Measurements from ENCODE around the gene FOXP1.

Gene FOXP1

GRCh38 chr3:71582036-71582611 lies 1.4 kb downstream of the FOXP1 start:
- TF ChIP-seq POU2F2 (IDR thresholded peaks at IDR 0.05; ENCODE audit: low read depth, low read length) (no peak), POLR2A (IDR thresholded peaks at IDR 0.05; ENCODE audit: low read depth, low read length) (no peak), TAF1 (IDR thresholded peaks at IDR 0.05; ENCODE audit: low read depth, low read length) (no peak), PAX5 (IDR thresholded peaks at IDR 0.05; ENCODE audit: insufficient read depth, low read length, severe bottlenecking) (no peak), SPI1 (IDR thresholded peaks at IDR 0.05; ENCODE audit: low read depth, low read length) (no peak)
- DNase-seq (ENCODE audit: insufficient read length, low spot score) (no peak), FAIRE-seq (no peak)

- FAIRE-seq (no peak), DNase-seq (ENCODE audit: insufficient read length, low spot score) (no peak)
- TF ChIP-seq PAX5 (IDR thresholded peaks at IDR 0.05; ENCODE audit: insufficient read depth, low read length, severe bottlenecking) (no peak), POLR2A (IDR thresholded peaks at IDR 0.05; ENCODE audit: low read depth, low read length) (no peak)
These were observed 2.0 kb downstream of the FOXP1 start for GRCh38 chr3:71581457-71582035.

GRCh38 chr3:71580636-71581456 lies 2.7 kb downstream of the FOXP1 start:
- TF ChIP-seq TAF1 (IDR thresholded peaks at IDR 0.05; ENCODE audit: low read depth, low read length) (no peak), SPI1 (IDR thresholded peaks at IDR 0.05; ENCODE audit: low read depth, low read length) (no peak), POU2F2 (IDR thresholded peaks at IDR 0.05; ENCODE audit: low read depth, low read length) (no peak), POLR2AphosphoS5 (IDR thresholded peaks at IDR 0.05; ENCODE audit: low read depth, low read length) (no peak)
- DNase-seq (ENCODE audit: insufficient read length, low spot score) (no peak), FAIRE-seq (no peak)

- TF ChIP-seq PAX5 (IDR thresholded peaks at IDR 0.05; ENCODE audit: insufficient read depth, low read length, severe bottlenecking) (no peak), SPI1 (IDR thresholded peaks at IDR 0.05; ENCODE audit: low read depth, low read length) (no peak), POLR2A (IDR thresholded peaks at IDR 0.05; ENCODE audit: low read depth, low read length) (no peak), POU2F2 (IDR thresholded peaks at IDR 0.05; ENCODE audit: low read depth, low read length) (no peak), TAF1 (IDR thresholded peaks at IDR 0.05; ENCODE audit: low read depth, low read length) (no peak), POLR2AphosphoS5 (IDR thresholded peaks at IDR 0.05; ENCODE audit: low read depth, low read length) (no peak)
- no peak for FAIRE-seq
- DNase-seq (ENCODE audit: insufficient read length, low spot score): no peak
These were observed 3.6 kb downstream of the FOXP1 start for GRCh38 chr3:71579935-71580406.

DNA sequence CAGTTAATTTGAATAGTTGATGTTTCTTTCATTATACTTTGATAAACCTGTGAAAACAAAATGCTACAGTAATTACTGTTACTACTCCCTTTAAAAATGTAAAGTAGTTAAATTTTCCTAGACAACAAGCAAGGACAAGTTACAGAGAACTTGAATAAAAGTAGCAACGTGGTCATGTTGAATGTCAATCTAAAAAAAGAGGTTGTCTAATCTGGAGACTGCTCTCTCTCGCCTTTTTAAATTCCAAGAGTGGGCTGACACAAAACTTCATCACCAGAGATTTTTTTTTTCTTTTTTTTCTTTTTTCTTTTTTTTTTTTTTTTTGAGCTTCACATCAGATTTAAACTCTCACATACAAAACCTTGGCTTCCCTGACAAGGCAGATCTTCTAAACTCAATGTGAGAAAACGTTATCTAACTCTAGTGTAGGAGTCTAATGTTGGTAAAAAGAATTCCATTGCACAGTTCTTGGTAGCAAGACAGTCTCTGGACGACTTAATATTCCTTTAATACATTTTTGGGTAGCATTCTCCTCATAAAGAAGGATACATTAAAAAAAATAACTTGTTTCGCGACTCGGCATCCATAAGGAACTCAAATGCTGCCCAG lies 4.1 kb downstream of the FOXP1 start:
- DNase-seq (ENCODE audit: insufficient read length, low spot score) (no peak), FAIRE-seq (no peak)
- TF ChIP-seq POLR2A (IDR thresholded peaks at IDR 0.05; ENCODE audit: low read depth, low read length): no peak
- no peak for TF ChIP-seq POU2F2 (IDR thresholded peaks at IDR 0.05; ENCODE audit: low read depth, low read length)
- no peak for TF ChIP-seq POLR2AphosphoS5 (IDR thresholded peaks at IDR 0.05; ENCODE audit: low read depth, low read length)

DNA sequence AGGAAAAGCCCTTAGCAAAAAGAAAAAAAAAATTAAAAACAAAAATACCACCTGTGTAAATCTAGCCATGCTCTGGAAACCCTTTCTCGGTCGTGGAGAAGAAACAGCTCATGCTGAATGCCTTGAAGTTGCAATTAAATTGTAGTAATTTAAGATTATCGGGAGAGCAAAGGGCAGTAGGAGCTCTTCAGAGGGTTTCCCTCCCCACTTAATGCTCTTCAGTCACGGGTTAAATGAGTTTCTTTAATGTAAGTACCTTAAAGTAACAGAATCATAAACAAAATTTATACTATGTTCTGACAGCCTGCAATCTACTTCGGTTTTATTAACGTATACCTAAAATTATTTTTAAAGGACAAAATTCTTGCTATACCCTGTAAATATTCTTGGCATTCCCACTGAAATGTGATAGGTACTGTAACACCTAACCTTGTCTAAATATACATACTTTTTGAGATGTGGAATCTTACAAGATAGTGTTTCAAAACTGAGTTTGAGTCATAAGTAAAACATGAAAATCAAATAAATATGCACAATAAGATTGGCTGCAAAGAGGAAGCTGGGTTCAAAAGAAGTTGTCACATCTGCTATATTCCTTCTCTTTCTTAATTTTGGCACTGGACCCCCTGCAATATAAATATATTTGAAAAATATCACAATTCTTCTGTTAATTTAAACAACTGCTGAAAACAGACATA lies 5.3 kb downstream of the FOXP1 start:
- no peak for FAIRE-seq
- no peak for DNase-seq (ENCODE audit: insufficient read length, low spot score)

DNA sequence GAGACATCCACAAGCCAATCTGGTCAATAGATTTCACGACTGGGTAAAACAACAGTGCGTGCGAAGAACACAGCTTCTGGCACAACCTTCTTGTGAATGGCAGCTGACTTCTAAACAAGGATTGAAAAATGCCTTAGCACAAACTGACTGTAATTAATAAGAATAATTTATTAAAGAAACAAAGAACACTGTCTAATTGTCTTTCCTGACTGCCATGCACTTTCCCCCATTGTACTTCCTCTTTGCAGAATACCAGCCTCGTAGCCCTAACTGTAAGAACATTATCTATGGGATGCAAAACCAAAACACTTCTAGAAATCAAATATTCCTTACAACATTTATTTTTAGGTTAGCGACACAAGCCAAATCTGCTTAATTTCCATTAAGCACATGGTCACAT lies 6.5 kb downstream of the FOXP1 start:
- TF ChIP-seq SPI1 (IDR thresholded peaks at IDR 0.05; ENCODE audit: low read depth, low read length) (no peak), PAX5 (IDR thresholded peaks at IDR 0.05; ENCODE audit: insufficient read depth, low read length, severe bottlenecking) (no peak), TAF1 (IDR thresholded peaks at IDR 0.05; ENCODE audit: low read depth, low read length) (no peak), POLR2AphosphoS5 (IDR thresholded peaks at IDR 0.05; ENCODE audit: low read depth, low read length) (no peak), POU2F2 (IDR thresholded peaks at IDR 0.05; ENCODE audit: low read depth, low read length) (no peak), POLR2A (IDR thresholded peaks at IDR 0.05; ENCODE audit: low read depth, low read length) (no peak)
- DNase-seq (ENCODE audit: insufficient read length, low spot score) (no peak), FAIRE-seq (no peak)

More for the DNA sequence above, 5.3 kb downstream of the FOXP1 start:
- TF ChIP-seq POU2F2 (IDR thresholded peaks at IDR 0.05; ENCODE audit: low read depth, low read length) (no peak), POLR2AphosphoS5 (IDR thresholded peaks at IDR 0.05; ENCODE audit: low read depth, low read length) (no peak), SPI1 (IDR thresholded peaks at IDR 0.05; ENCODE audit: low read depth, low read length) (no peak)

- DNase-seq (ENCODE audit: insufficient read length, low spot score): no peak
- FAIRE-seq: no peak
- TF ChIP-seq POU2F2 (IDR thresholded peaks at IDR 0.05; ENCODE audit: low read depth, low read length) (no peak), TAF1 (IDR thresholded peaks at IDR 0.05; ENCODE audit: low read depth, low read length) (no peak), POLR2AphosphoS5 (IDR thresholded peaks at IDR 0.05; ENCODE audit: low read depth, low read length) (no peak), SPI1 (IDR thresholded peaks at IDR 0.05; ENCODE audit: low read depth, low read length) (no peak), POLR2A (IDR thresholded peaks at IDR 0.05; ENCODE audit: low read depth, low read length) (no peak), PAX5 (IDR thresholded peaks at IDR 0.05; ENCODE audit: insufficient read depth, low read length, severe bottlenecking) (no peak)
These were observed 8.1 kb downstream of the FOXP1 start for GRCh38 chr3:71575433-71575832.

DNA sequence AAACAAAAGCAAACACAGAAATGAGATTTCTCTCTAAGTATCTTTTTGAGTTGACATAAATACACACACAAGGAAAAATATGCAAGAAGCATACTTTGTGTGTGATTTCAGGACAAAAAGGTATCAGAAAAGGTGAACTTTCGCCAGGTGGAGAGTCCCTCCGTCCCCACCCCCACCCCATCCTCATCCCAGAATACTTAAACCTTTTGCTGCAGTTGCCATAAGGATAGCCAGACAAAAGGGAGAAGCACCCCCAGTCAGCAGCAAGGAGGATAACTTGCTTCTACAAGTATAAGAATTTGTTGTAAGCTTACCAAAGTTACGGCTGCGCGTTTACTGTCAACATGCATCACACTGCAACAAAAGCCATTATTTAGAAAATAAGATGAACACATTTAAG lies 10.3 kb downstream of the FOXP1 start:
- DNase-seq (ENCODE audit: insufficient read length, low spot score) (no peak), FAIRE-seq (no peak)
- no peak for TF ChIP-seq POLR2AphosphoS5 (IDR thresholded peaks at IDR 0.05; ENCODE audit: low read depth, low read length)
- no peak for TF ChIP-seq POLR2A (IDR thresholded peaks at IDR 0.05; ENCODE audit: low read depth, low read length)
- TF ChIP-seq POU2F2 (IDR thresholded peaks at IDR 0.05; ENCODE audit: low read depth, low read length): no peak
- TF ChIP-seq SPI1 (IDR thresholded peaks at IDR 0.05; ENCODE audit: low read depth, low read length): no peak
- no peak for TF ChIP-seq PAX5 (IDR thresholded peaks at IDR 0.05; ENCODE audit: insufficient read depth, low read length, severe bottlenecking)
- no peak for TF ChIP-seq TAF1 (IDR thresholded peaks at IDR 0.05; ENCODE audit: low read depth, low read length)
